KOPT-K1 (cell line): ENCODE results near the gene GAPVD1.

ENCODE experiments used
- H3K27ac ChIP-seq: fragments of 200-600 bp; sonication (generic); 2 replicates; pipeline ENCODE4 v1.5.1; 2016; ENCODE audit warnings: antibody characterized with exemption, mild to moderate bottlenecking, low read depth, low read length; ENCODE audit not compliant: poor library complexity, severe bottlenecking
- H3K36me3 ChIP-seq: fragments of 200-600 bp; sonication (generic); 2 replicates; pipeline ENCODE4 v1.5.1; 2017; ENCODE audit warnings: antibody characterized with exemption, mild to moderate bottlenecking, low read length, moderate library complexity; ENCODE audit not compliant: insufficient read depth
- H3K9me3 ChIP-seq: fragments of 200-600 bp; sonication (generic); 2 replicates; pipeline ENCODE4 v1.5.1; 2017; ENCODE audit warnings: antibody characterized with exemption, low read length, mild to moderate bottlenecking; ENCODE audit not compliant: insufficient read depth, poor library complexity, severe bottlenecking

Gene GAPVD1

DNA sequence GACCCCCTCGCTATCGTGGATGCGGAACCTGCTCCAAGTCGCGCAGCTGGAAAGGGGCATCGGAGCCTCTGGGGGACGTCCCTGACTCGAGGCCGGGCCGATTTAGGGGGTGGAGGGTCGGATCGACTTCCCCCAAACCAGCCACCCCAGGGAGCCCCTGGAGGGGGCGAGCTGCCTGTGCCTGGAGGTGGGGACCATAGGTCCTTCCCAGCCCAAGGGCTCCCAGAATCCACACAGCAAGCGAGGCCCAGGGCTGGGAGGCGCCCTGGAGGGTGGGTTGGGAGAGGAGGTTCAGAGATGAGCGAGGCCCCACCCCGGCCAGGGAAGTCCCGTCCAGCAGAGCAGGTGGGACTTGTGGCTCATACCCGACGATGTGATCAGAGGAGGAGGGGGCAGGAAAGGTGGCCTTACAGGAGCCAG, 147.6 kb downstream of the GAPVD1 start:
- no peaks in the 10 kb centered on the region for H3K9me3 ChIP-seq
- no peak overlapping the region for H3K27ac ChIP-seq
- no peaks in the 10 kb centered on the region for H3K36me3 ChIP-seq

GRCh38 chr9:125409637-125410521, 148.3 kb downstream of the GAPVD1 start:
- H3K36me3 ChIP-seq = no peaks in the 10 kb centered on the region
- no peak overlapping the region for H3K27ac ChIP-seq
- H3K9me3 ChIP-seq = no peaks in the 10 kb centered on the region

DNA sequence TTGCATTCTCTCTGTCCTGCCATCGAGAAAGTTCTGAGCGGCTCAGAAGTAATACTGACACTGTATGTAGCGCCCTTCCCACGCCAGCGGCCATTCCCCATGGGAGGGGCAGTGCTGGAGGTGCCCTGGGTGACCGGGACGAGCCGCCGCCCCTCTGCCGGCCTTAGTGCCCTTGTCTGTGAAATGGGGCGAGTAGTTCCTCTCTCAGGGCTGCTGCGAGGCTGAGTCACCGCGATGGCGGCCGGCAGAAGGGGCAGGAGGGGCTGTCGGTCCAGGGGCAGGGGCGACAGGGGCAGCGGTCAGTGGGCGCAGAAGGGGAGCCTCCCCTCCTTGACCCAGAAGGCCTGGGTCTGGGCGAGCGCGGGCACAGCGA, 148.9 kb downstream of the GAPVD1 start:
- H3K36me3 ChIP-seq = no peaks in the 10 kb centered on the region
- no peak overlapping the region for H3K27ac ChIP-seq
- no peaks in the 10 kb centered on the region for H3K9me3 ChIP-seq

DNA sequence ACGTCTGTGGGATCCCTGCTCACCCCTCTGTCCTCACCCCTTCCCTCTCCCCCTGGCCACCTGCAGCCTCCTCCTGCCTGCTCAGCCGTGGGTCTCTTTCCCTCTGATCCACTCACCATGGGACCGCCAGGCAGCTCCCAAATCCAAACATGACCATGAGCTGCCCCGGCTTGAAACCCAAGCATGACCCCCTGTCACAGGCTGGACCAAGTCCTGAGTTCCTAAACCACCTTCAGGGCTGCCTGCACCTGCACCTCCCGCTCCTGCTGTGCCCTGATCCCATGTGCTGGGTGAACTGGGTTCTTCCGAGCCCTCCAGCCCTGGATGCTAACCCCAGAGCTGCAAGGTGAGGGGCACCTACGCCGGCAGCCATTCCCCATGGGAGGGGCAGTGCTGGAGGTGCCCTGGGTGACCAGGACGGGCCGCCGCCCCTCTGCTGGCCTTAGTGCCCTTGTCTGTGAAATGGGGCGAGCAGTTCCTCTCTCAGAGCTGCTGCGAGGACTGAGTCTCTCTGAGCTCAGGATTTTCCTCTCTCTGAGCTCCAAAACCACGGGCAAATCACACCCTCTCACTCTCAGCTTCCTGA, 149.6 kb downstream of the GAPVD1 start:
- Histone ChIP-seq H3K36me3 (no peaks in the 10 kb centered on the region), H3K9me3 (no peaks in the 10 kb centered on the region), H3K27ac (no peak overlapping the region)

GRCh38 chr9:125412166-125412565, 150.5 kb downstream of the GAPVD1 start:
- Histone ChIP-seq H3K9me3 (no peaks in the 10 kb centered on the region), H3K27ac (no peak overlapping the region), H3K36me3 (no peaks in the 10 kb centered on the region)

- no peak overlapping the region for H3K27ac ChIP-seq
- no peaks in the 10 kb centered on the region for H3K9me3 ChIP-seq
- no peaks in the 10 kb centered on the region for H3K36me3 ChIP-seq
Observed at GRCh38 chr9:125413579-125413978, 152.0 kb downstream of the GAPVD1 start.

- Histone ChIP-seq H3K9me3 (no peaks in the 10 kb centered on the region), H3K27ac (no peak overlapping the region), H3K36me3 (no peaks in the 10 kb centered on the region)
Observed at GRCh38 chr9:125415583-125416460, 154.2 kb downstream of the GAPVD1 start.

GRCh38 chr9:125416517-125416916, 154.9 kb downstream of the GAPVD1 start:
- H3K27ac ChIP-seq = no peak overlapping the region
- H3K9me3 ChIP-seq = no peaks in the 10 kb centered on the region
- H3K36me3 ChIP-seq = no peaks in the 10 kb centered on the region
